K562 (cell line): ENCODE measurements around the gene FRMD4A. TPM values are rescaled to one million over a fixed set of nuclear protein-coding genes. Genes with fewer than 3 reads are reported as not detected.

Experiments
- ATAC-seq: fragments of 200-7000 bp; cut with Tn5 transposase; 3 replicates; pipeline ENCODE4 v1.9.1; 2020; ENCODE audit warnings: moderate library complexity
- BruUV-seq: library from RNA; stranded (reverse); fragments of 400-500 nt; replicated peaks from 2 replicates; lab custom pipeline; 2021; lab: Mats Ljungman, UMichigan
- CTCF ChIA-PET: fragments of 300-600 bp; formaldehyde crosslinking; extraction: SDS; loops from one replicate; lab custom pipeline; 2021; ENCODE audit warnings: low intra/inter-chr PET ratio; lab: Yijun Ruan, JAX
- POLR2A ChIA-PET: fragments of 300-600, 350-650 bp; sonication (Branson Sonifier 250); formaldehyde crosslinking; extraction: SDS; loops from one replicate; lab custom pipeline; 2021; ENCODE audit warnings: antibody characterized with exemption, inconsistent platforms; lab: Yijun Ruan, JAX
- DNase-seq, 4 experiments: peaks; one replicate each; pipeline versions ENCODE4 v3.0.0 to v3.0.0-alpha.2; 2011 to 2018; ENCODE audit warnings: low spot score in 3 of 4, mixed read lengths in 3 of 4; ENCODE audit errors: extremely low read depth in 1 of 4
- FAIRE-seq: peaks from 2 replicates; lab custom pipeline; 2011; peaks lifted over from hg19 to GRCh38; lab: Jason Lieb, UNC
- H2AFZ ChIP-seq: 2 replicates; pipeline ENCODE4 v1.6.0; 2011; ENCODE audit warnings: low read depth, low read length, control low read depth, inconsistent platforms
- H3K27ac ChIP-seq: fragments of 200-600 bp; 3 replicates; pipeline ENCODE4 v1.8.0; 2011; ENCODE audit warnings: low read depth, mild to moderate bottlenecking, control low read depth, inconsistent platforms, low read length, moderate library complexity, mixed read lengths; ENCODE audit errors: extremely low read depth
- H3K27me3 ChIP-seq, 2 experiments: fragments of 300-600 bp in 1 of 2; 2 replicates in 1 of 2; 3 replicates in 1 of 2; pipeline versions ENCODE4 v1.6.0 to v1.8.0; 2011; ENCODE audit warnings: inconsistent platforms in 2 of 2, low read length in 2 of 2, mild to moderate bottlenecking in 1 of 2, mixed read lengths in 1 of 2, moderate library complexity in 1 of 2; ENCODE audit not compliant: control insufficient read depth in 2 of 2, insufficient read depth in 2 of 2
- H3K36me3 ChIP-seq: fragments of 300-600 bp; 3 replicates; pipeline ENCODE4 v1.8.0; 2011; ENCODE audit warnings: mild to moderate bottlenecking, low read length, inconsistent platforms; ENCODE audit not compliant: control insufficient read depth, insufficient read depth
- H3K4me1 ChIP-seq, 2 experiments: fragments of 200-600 bp in 1 of 2; replicated peaks in 1 of 2; 2 replicates in 1 of 2; 3 replicates in 1 of 2; pipeline versions ENCODE4 v1.5.1 to v1.8.0; 2011; ENCODE audit warnings: inconsistent platforms in 2 of 2, low read length in 2 of 2, mild to moderate bottlenecking in 1 of 2, mixed read lengths in 1 of 2, moderate library complexity in 1 of 2; ENCODE audit not compliant: control insufficient read depth in 2 of 2, insufficient read depth in 2 of 2
- H3K4me2 ChIP-seq: 2 replicates; pipeline ENCODE4 v1.6.1; 2011; ENCODE audit warnings: low read length, control low read depth, inconsistent platforms, mixed read lengths; ENCODE audit not compliant: insufficient read depth
- H3K4me3 ChIP-seq: fragments of 200-600 bp; sonication (generic), shearing (Covaris generic); 2 replicates; pipeline ENCODE4 v1.5.1; 2016; ENCODE audit warnings: control low read depth, inconsistent platforms
- H3K79me2 ChIP-seq: fragments of 200-600 bp; 3 replicates; pipeline ENCODE4 v1.8.0; 2011; ENCODE audit warnings: low read length, inconsistent platforms; ENCODE audit not compliant: control insufficient read depth, insufficient read depth
- H3K9ac ChIP-seq, 2 experiments: 2 replicates each; pipeline versions ENCODE4 v1.6.0 to v1.6.1; 2011; ENCODE audit warnings: low read depth in 2 of 2, low read length in 2 of 2, control low read depth in 1 of 2, inconsistent platforms in 1 of 2, mild to moderate bottlenecking in 1 of 2, mixed read lengths in 1 of 2; ENCODE audit not compliant: insufficient read depth in 1 of 2
- H3K9me1 ChIP-seq: one replicate; pipeline ENCODE4 v1.6.0; 2011; ENCODE audit warnings: inconsistent platforms, mild to moderate bottlenecking, low read length, moderate library complexity; ENCODE audit not compliant: control insufficient read depth, insufficient read depth
- H3K9me3 ChIP-seq: replicated peaks from 2 replicates; pipeline ENCODE4 v1.5.1; 2011; ENCODE audit warnings: low read depth, low read length, inconsistent platforms; ENCODE audit not compliant: control insufficient read depth, insufficient read depth
- H4K20me1 ChIP-seq: replicated peaks from 2 replicates; pipeline ENCODE4 v1.6.1; 2011; ENCODE audit warnings: low read length, inconsistent platforms, mixed read lengths; ENCODE audit not compliant: control insufficient read depth, insufficient read depth
- BRCA1 ChIP-seq, 2 experiments: fragments of 450-650 bp in 1 of 2; sonication (generic) in 1 of 2; formaldehyde crosslinking in 1 of 2; IDR thresholded peaks; 2 replicates each; pipeline versions ENCODE4 v1.5.0 to v1.6.1; 2017 to 2020; ENCODE audit warnings: mild to moderate bottlenecking in 1 of 2, missing genetic modification reagents in 1 of 2
- CCNT2 ChIP-seq: IDR thresholded peaks from 2 replicates; pipeline ENCODE4 v1.6.1; 2011; ENCODE audit warnings: borderline replicate concordance, low read depth, mild to moderate bottlenecking, moderate library complexity, mixed read lengths, low read length; ENCODE audit not compliant: insufficient read length; ENCODE audit errors: extremely low read depth
- ESRRA ChIP-seq: fragments of 450-650 bp; IDR thresholded peaks from 2 replicates; pipeline ENCODE4 v1.6.1; 2014; ENCODE audit warnings: low read depth, mild to moderate bottlenecking, moderate library complexity, borderline replicate concordance
- FOXA1 ChIP-seq: fragments of 450-650 bp; IDR thresholded peaks from 2 replicates; pipeline ENCODE4 v1.6.1; 2016; ENCODE audit warnings: mild to moderate bottlenecking, borderline replicate concordance
- MCM7 ChIP-seq, 2 experiments: fragments of 450-650 bp; IDR thresholded peaks; 2 replicates each; pipeline ENCODE4 v1.6.1; 2016 to 2018
- NFATC3 ChIP-seq: fragments of 450-650 bp; IDR thresholded peaks from 2 replicates; pipeline ENCODE4 v1.6.1; 2017; ENCODE audit warnings: mild to moderate bottlenecking
- TCF7L2 ChIP-seq: fragments of 150-350 bp; IDR thresholded peaks from 2 replicates; pipeline ENCODE4 v1.6.1; 2016; ENCODE audit warnings: low read depth, mild to moderate bottlenecking, low read length, moderate library complexity
- ZNF174 ChIP-seq: fragments of 250-450 bp; sonication (Bioruptor Pico); IDR thresholded peaks from 2 replicates; pipeline ENCODE4 v1.4.0; 2020; ENCODE audit warnings: mild to moderate bottlenecking
- ZNF551 ChIP-seq: fragments of 250-450 bp; sonication (Bioruptor Pico); IDR thresholded peaks from 2 replicates; pipeline ENCODE4 v1.5.0; 2021; ENCODE audit warnings: mild to moderate bottlenecking, moderate library complexity
- WGBS: fragments of 100-300 bp; shearing (Covaris generic); methylation state at CpG from one replicate; pipeline ENCODE4 v1.1.6; 2016; ENCODE audit warnings: low coverage, mixed read lengths; ENCODE audit not compliant: insufficient coverage; ENCODE audit errors: missing lambda C conversion rate; 5-methylcytosine and 5-hydroxymethylcytosine counted together
- in situ Hi-C: fragments of 300-500 bp; cut with MboI; formaldehyde crosslinking; loops from 4 replicates; pipeline ENCODE4 v1.15.0; 2018; ENCODE audit warnings: inconsistent platforms, mixed read lengths
- intact Hi-C: fragments of 100-400 bp; cut with micrococcal nuclease; formaldehyde crosslinking; loops from 2 replicates; pipeline ENCODE4 v1.14.2; 2022
- polyA plus RNA-seq, 8 experiments: library from polyadenylated mRNA; depleted of rRNA in 4 of 8; stranded (reverse) in 5 of 8; unstranded in 3 of 8; fragments of >200 nt; fragmentation: Nextera tagmentation in 2 of 8; fragmentation: Illumina TruSeq in 1 of 8; extraction: Ambion mirVana in 2 of 8; extraction: Trizol in 1 of 8; gene quantifications; 2 replicates each; pipeline versions ENCODE4 v1.2.1 to v1.2.3, GENCODE V29; 2011 to 2014; ENCODE audit warnings: inconsistent platforms in 1 of 8, missing spikeins in 1 of 8
- total RNA-seq, 7 experiments: library from RNA; depleted of rRNA in 6 of 7; stranded (reverse); fragments of >200 nt in 6 of 7; fragmentation: Illumina TruSeq in 2 of 7; extraction: Trizol in 2 of 7; gene quantifications; 2 replicates each; pipeline versions ENCODE4 v1.2.1 to v1.2.3, GENCODE V29; 2011 to 2021; ENCODE audit warnings: low replicate concordance in 1 of 7
- TF ChIP-seq, protein P1 (sequence below): IDR thresholded peaks from 2 replicates; pipeline ENCODE4 v1.6.1; 2011; ENCODE audit warnings: borderline replicate concordance, low read depth, mild to moderate bottlenecking, moderate library complexity, low read length; ENCODE audit not compliant: insufficient read depth, poor library complexity, severe bottlenecking
- TF ChIP-seq, protein P2 (sequence below): sonication (generic); formaldehyde crosslinking; IDR thresholded peaks from 2 replicates; pipeline ENCODE4 v1.9.0; 2022; ENCODE audit warnings: mild to moderate bottlenecking, missing genetic modification reagents
- TF ChIP-seq, protein P3 (sequence below): fragments of 250-450 bp; sonication (Bioruptor Pico); IDR thresholded peaks from 2 replicates; pipeline ENCODE4 v1.4.0; 2020; ENCODE audit warnings: mild to moderate bottlenecking, moderate library complexity, borderline replicate concordance

The FRMD4A gene
- total and polyA plus RNA-seq, 9 of the 15 experiments (the other 6 are each of a cell fraction or from before 2014, with no cell fraction given) = 0.80 to 5.2 (median 3.0) TPM

DNA sequence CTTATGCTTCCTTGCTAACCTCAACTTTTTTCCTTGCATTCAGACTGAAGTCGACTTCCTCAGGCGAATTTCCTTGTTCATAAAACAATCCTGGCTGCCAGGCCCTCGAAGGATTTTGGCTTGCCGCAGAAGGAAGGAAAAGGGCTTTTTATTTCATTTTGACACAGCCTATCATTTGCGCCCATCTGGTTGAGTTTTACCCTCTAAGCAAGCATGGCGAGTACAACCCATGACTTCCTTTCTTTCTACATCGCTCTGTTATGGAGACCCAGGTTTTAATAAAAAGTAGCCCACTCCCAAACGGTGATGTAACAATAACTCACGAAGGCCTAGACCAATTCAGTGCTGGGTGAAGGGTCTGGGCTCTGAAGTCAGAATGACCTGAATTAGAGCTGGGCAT, 634.7 kb downstream of the FRMD4A start:
- H3K9me3 ChIP-seq = no peaks in the 10 kb centered on the region
- peaks cover 3% of the 10 kb centered on the region; the same call in 2 of the 3 replicates for H3K36me3 ChIP-seq
- H3K79me2 ChIP-seq = no peaks in the 10 kb centered on the region
- intact Hi-C loops (no loop called here), in situ Hi-C loops (no loop called here)
- no peak overlapping the region for H2AFZ ChIP-seq
- H3K27me3 ChIP-seq = no peaks in the 10 kb centered on the region
- no peaks in the 10 kb centered on the region for H3K4me1 ChIP-seq
- H3K9me1 ChIP-seq = no peaks in the 10 kb centered on the region
- H3K27ac ChIP-seq = no peak overlapping the region
- H3K9ac ChIP-seq = no peak overlapping the region
- no peak overlapping the region for H3K4me3 ChIP-seq
- no TSS peak for BruUV-seq
- DNase-seq = no peak
- TF ChIP-seq, protein P1, sequence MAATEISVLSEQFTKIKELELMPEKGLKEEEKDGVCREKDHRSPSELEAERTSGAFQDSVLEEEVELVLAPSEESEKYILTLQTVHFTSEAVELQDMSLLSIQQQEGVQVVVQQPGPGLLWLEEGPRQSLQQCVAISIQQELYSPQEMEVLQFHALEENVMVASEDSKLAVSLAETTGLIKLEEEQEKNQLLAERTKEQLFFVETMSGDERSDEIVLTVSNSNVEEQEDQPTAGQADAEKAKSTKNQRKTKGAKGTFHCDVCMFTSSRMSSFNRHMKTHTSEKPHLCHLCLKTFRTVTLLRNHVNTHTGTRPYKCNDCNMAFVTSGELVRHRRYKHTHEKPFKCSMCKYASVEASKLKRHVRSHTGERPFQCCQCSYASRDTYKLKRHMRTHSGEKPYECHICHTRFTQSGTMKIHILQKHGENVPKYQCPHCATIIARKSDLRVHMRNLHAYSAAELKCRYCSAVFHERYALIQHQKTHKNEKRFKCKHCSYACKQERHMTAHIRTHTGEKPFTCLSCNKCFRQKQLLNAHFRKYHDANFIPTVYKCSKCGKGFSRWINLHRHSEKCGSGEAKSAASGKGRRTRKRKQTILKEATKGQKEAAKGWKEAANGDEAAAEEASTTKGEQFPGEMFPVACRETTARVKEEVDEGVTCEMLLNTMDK = no peak
- TF ChIP-seq MCM7 (IDR thresholded peaks at IDR 0.05) (no peak), ZNF174 (CRISPR knock-in tag) (no peak), ZNF551 (CRISPR knock-in tag) (no peak), FOXA1 (no peak), ESRRA (no peak), BRCA1 (IDR thresholded peaks at IDR 0.05) (no peak), BRCA1 (CRISPR knock-in tag; IDR thresholded peaks at IDR 0.05) (no peak), NFATC3 (no peak), TCF7L2 (no peak), CCNT2 (no peak)
- TF ChIP-seq, protein P2, sequence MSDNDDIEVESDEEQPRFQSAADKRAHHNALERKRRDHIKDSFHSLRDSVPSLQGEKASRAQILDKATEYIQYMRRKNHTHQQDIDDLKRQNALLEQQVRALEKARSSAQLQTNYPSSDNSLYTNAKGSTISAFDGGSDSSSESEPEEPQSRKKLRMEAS (CRISPR knock-in tag) = no peak
- TF ChIP-seq, protein P3, sequence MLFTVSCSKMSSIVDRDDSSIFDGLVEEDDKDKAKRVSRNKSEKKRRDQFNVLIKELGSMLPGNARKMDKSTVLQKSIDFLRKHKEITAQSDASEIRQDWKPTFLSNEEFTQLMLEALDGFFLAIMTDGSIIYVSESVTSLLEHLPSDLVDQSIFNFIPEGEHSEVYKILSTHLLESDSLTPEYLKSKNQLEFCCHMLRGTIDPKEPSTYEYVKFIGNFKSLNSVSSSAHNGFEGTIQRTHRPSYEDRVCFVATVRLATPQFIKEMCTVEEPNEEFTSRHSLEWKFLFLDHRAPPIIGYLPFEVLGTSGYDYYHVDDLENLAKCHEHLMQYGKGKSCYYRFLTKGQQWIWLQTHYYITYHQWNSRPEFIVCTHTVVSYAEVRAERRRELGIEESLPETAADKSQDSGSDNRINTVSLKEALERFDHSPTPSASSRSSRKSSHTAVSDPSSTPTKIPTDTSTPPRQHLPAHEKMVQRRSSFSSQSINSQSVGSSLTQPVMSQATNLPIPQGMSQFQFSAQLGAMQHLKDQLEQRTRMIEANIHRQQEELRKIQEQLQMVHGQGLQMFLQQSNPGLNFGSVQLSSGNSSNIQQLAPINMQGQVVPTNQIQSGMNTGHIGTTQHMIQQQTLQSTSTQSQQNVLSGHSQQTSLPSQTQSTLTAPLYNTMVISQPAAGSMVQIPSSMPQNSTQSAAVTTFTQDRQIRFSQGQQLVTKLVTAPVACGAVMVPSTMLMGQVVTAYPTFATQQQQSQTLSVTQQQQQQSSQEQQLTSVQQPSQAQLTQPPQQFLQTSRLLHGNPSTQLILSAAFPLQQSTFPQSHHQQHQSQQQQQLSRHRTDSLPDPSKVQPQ (CRISPR knock-in tag) = no peak
- POLR2A ChIA-PET = no interaction called here
- no peaks in the 10 kb centered on the region; the same call in 1 of the 2 replicates for H4K20me1 ChIP-seq
- no peak for FAIRE-seq
- 47% methylated on average over 8 of the region's 9 CpGs for WGBS
- CTCF ChIA-PET = no interaction called here
- H3K4me2 ChIP-seq = no peak overlapping the region
- ATAC-seq = no peak
